ENCODE data around the gene KLRB1.
A peak's percentile ranks its signal among the peaks of the same experiment; 100 is the strongest.
"Not testable (repeated sequence)": the region's sequence is repeated elsewhere in the genome, so short reads cannot be mapped to it uniquely, and the experiment has no call there.

The KLRB1 gene

GRCh38 chr12:9607716-9608115 lies at the start of gene KLRB1:
TSS of gene KLRB1 (minus strand) at chr12:9607916. CDS start at chr12:9607839, 77 bp downstream.
- DNase-seq = no peak

GRCh38 chr12:9651265-9651729 lies 43.6 kb upstream of the KLRB1 start:
- DNase-seq = no peak

- DNase-seq = no peak
These were observed 42.4 kb upstream of the KLRB1 start for GRCh38 chr12:9650151-9650576.

- DNase-seq = no peak
These were observed 41.8 kb upstream of the KLRB1 start for GRCh38 chr12:9649532-9649940.

GRCh38 chr12:9648701-9649531 lies 41.2 kb upstream of the KLRB1 start:
- no peak for DNase-seq

- peak; percentile 45 for DNase-seq
These were observed 40.3 kb upstream of the KLRB1 start for GRCh38 chr12:9647825-9648700.

GRCh38 chr12:9646794-9647781 lies 39.4 kb upstream of the KLRB1 start:
- DNase-seq = no peak

- not testable (repeated sequence) for DNase-seq
These were observed 37.4 kb upstream of the KLRB1 start for GRCh38 chr12:9644985-9645551.

GRCh38 chr12:9643266-9643660 lies 35.5 kb upstream of the KLRB1 start:
- no peak for DNase-seq

- no peak for DNase-seq
These were observed 35.0 kb upstream of the KLRB1 start for GRCh38 chr12:9642606-9643265.

GRCh38 chr12:9640024-9640423 lies 32.3 kb upstream of the KLRB1 start:
- DNase-seq = no peak

GRCh38 chr12:9636851-9637206 lies 29.1 kb upstream of the KLRB1 start:
- DNase-seq = no peak

- DNase-seq = no peak
These were observed 28.6 kb upstream of the KLRB1 start for GRCh38 chr12:9636150-9636850.

- DNase-seq = no peak
These were observed 27.4 kb upstream of the KLRB1 start for GRCh38 chr12:9634969-9635754.

GRCh38 chr12:9634177-9634803 lies 26.6 kb upstream of the KLRB1 start:
- peak; percentile 2 for DNase-seq

GRCh38 chr12:9632766-9633165 lies 25.1 kb upstream of the KLRB1 start:
- DNase-seq = no peak

- no peak for DNase-seq
These were observed 19.1 kb upstream of the KLRB1 start for GRCh38 chr12:9626821-9627220.

GRCh38 chr12:9626291-9626690 lies 18.6 kb upstream of the KLRB1 start:
- DNase-seq = no peak

GRCh38 chr12:9625019-9625418 lies 17.3 kb upstream of the KLRB1 start:
- DNase-seq = no peak

Data from NCI-H1092 (cell line).